SK-N-SH treated with all-trans-retinoic acid at 6 μM for 48 hours (cell line): ENCODE results near the gene POU6F2.

Experiments used
- ATAC-seq: fragments of 200-7000 bp; cut with Tn5 transposase; 3 replicates; pipeline ENCODE4 v1.9.1; 2020; ENCODE audit warnings: mild to moderate bottlenecking, moderate library complexity
- BACH2 ChIP-seq: fragments of 250-450 bp; sonication (Bioruptor Pico); IDR thresholded peaks from 2 replicates; pipeline ENCODE4 v1.9.0; 2021; ENCODE audit warnings: mild to moderate bottlenecking, borderline replicate concordance
- CSDC2 ChIP-seq: fragments of 250-450 bp; sonication (Bioruptor Pico); IDR thresholded peaks from 2 replicates; pipeline ENCODE4 v1.5.0; 2020; ENCODE audit warnings: mild to moderate bottlenecking, moderate library complexity
- ESRRG ChIP-seq: fragments of 250-450 bp; sonication (Bioruptor Pico); IDR thresholded peaks from 2 replicates; pipeline ENCODE4 v1.6.1; 2021; ENCODE audit warnings: mild to moderate bottlenecking
- GLIS3 ChIP-seq: fragments of 250-450 bp; sonication (Bioruptor Pico); IDR thresholded peaks from 2 replicates; pipeline ENCODE4 v1.5.0; 2020; ENCODE audit warnings: mild to moderate bottlenecking, moderate library complexity
- ISL1 ChIP-seq: fragments of 250-450 bp; sonication (Bioruptor Pico); IDR thresholded peaks from 2 replicates; pipeline ENCODE4 v2.1.2; 2022; ENCODE audit warnings: mild to moderate bottlenecking, moderate library complexity
- OSR1 ChIP-seq: fragments of 250-450 bp; sonication (Bioruptor Pico); IDR thresholded peaks from 2 replicates; pipeline ENCODE4 v1.8.0; 2022; ENCODE audit warnings: moderate library complexity, mild to moderate bottlenecking, inconsistent platforms
- RARB ChIP-seq: fragments of 250-450 bp; sonication (Bioruptor Pico); IDR thresholded peaks from 2 replicates; pipeline ENCODE4 v1.8.0; 2021; ENCODE audit warnings: mild to moderate bottlenecking, moderate library complexity
- TCF4 ChIP-seq: fragments of 250-450 bp; sonication (Bioruptor Pico); IDR thresholded peaks from 2 replicates; pipeline ENCODE4 v1.8.0; 2021; ENCODE audit warnings: mild to moderate bottlenecking, moderate library complexity, borderline replicate concordance
- TOX ChIP-seq: fragments of 250-450 bp; sonication (Bioruptor Pico); IDR thresholded peaks from 2 replicates; pipeline ENCODE4 v1.8.0; 2021; ENCODE audit warnings: mild to moderate bottlenecking, moderate library complexity, borderline replicate concordance
- ZC3H10 ChIP-seq: fragments of 250-450 bp; sonication (Bioruptor Pico); IDR thresholded peaks from 2 replicates; pipeline ENCODE4 v1.5.1; 2021; ENCODE audit warnings: mild to moderate bottlenecking, moderate library complexity
- ZFP3 ChIP-seq: fragments of 250-450 bp; sonication (Bioruptor Pico); IDR thresholded peaks from 2 replicates; pipeline ENCODE4 v1.5.0; 2020; ENCODE audit warnings: mild to moderate bottlenecking, moderate library complexity
- ZFP30 ChIP-seq: fragments of 450-650 bp; formaldehyde crosslinking; IDR thresholded peaks from 2 replicates; pipeline ENCODE4 v1.5.0; 2022; ENCODE audit warnings: mild to moderate bottlenecking, moderate library complexity
- ZNF565 ChIP-seq: fragments of 450-650 bp; formaldehyde crosslinking; conservative IDR thresholded peaks from 2 replicates; pipeline ENCODE4 v1.5.0; 2020; ENCODE audit warnings: low read depth, mild to moderate bottlenecking, moderate library complexity
- ZNF70 ChIP-seq: fragments of 450-650 bp; formaldehyde crosslinking; IDR thresholded peaks from 2 replicates; pipeline ENCODE4 v1.5.0; 2020; ENCODE audit warnings: mild to moderate bottlenecking, moderate library complexity
- ZNF8 ChIP-seq: fragments of 450-650 bp; formaldehyde crosslinking; IDR thresholded peaks from 2 replicates; pipeline ENCODE4 v1.5.0; 2020; ENCODE audit warnings: mild to moderate bottlenecking, moderate library complexity
- TF ChIP-seq, protein P1 (sequence below): fragments of 250-450 bp; sonication (Bioruptor Pico); IDR thresholded peaks from 2 replicates; pipeline ENCODE4 v1.5.1; 2021; ENCODE audit warnings: mild to moderate bottlenecking, moderate library complexity
- TF ChIP-seq, protein P2 (sequence below): fragments of 250-450 bp; sonication (Bioruptor Pico); IDR thresholded peaks from 2 replicates; pipeline ENCODE4 v1.5.1; 2020; ENCODE audit warnings: low read depth, mild to moderate bottlenecking, moderate library complexity
- TF ChIP-seq, protein P3 (sequence below): fragments of 250-450 bp; sonication (Bioruptor Pico); IDR thresholded peaks from 2 replicates; pipeline ENCODE4 v1.8.0; 2021; ENCODE audit warnings: low read depth, mild to moderate bottlenecking, moderate library complexity, borderline replicate concordance
- TF ChIP-seq, protein P4 (sequence below): fragments of 250-450 bp; sonication (Bioruptor Pico); IDR thresholded peaks from 2 replicates; pipeline ENCODE4 v1.5.0; 2020; ENCODE audit warnings: mild to moderate bottlenecking, moderate library complexity

The POU6F2 gene

DNA sequence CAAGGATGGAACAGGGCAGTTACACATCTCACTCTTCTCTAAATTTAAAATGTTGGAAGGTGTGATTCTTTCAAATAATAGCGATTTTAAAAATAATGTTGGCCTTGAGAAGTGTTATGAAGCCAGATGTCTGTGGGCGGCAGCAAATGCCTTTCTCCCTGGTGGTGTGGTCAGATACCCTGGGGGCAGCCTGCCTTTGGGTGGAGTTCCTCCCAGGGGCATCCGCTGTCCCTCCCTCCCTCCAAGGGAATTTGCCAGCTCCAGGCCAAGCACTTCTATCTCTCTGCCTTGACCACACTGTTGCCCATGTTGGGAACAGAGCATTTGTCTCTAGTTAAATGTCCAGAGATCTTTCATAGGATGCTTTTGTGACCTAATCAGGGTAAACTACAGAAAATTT, 121.4 kb downstream of the POU6F2 start:
- TF ChIP-seq ZNF8 (CRISPR knock-in tag) = no peak
- TF ChIP-seq CSDC2 (CRISPR knock-in tag) = no peak
- no peak for TF ChIP-seq TCF4 (CRISPR knock-in tag)
- TF ChIP-seq, protein P1, sequence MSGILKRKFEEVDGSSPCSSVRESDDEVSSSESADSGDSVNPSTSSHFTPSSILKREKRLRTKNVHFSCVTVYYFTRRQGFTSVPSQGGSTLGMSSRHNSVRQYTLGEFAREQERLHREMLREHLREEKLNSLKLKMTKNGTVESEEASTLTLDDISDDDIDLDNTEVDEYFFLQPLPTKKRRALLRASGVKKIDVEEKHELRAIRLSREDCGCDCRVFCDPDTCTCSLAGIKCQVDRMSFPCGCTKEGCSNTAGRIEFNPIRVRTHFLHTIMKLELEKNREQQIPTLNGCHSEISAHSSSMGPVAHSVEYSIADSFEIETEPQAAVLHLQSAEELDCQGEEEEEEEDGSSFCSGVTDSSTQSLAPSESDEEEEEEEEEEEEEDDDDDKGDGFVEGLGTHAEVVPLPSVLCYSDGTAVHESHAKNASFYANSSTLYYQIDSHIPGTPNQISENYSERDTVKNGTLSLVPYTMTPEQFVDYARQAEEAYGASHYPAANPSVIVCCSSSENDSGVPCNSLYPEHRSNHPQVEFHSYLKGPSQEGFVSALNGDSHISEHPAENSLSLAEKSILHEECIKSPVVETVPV (CRISPR knock-in tag) = no peak
- TF ChIP-seq, protein P2, sequence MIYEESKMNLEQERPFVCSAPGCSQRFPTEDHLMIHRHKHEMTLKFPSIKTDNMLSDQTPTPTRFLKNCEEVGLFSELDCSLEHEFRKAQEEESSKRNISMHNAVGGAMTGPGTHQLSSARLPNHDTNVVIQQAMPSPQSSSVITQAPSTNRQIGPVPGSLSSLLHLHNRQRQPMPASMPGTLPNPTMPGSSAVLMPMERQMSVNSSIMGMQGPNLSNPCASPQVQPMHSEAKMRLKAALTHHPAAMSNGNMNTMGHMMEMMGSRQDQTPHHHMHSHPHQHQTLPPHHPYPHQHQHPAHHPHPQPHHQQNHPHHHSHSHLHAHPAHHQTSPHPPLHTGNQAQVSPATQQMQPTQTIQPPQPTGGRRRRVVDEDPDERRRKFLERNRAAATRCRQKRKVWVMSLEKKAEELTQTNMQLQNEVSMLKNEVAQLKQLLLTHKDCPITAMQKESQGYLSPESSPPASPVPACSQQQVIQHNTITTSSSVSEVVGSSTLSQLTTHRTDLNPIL (CRISPR knock-in tag) = no peak
- TF ChIP-seq TOX (CRISPR knock-in tag) = no peak
- TF ChIP-seq ZFP30 (CRISPR knock-in tag) = no peak
- TF ChIP-seq, all 23 proteins: peak for 0
- ATAC-seq = no peak

DNA sequence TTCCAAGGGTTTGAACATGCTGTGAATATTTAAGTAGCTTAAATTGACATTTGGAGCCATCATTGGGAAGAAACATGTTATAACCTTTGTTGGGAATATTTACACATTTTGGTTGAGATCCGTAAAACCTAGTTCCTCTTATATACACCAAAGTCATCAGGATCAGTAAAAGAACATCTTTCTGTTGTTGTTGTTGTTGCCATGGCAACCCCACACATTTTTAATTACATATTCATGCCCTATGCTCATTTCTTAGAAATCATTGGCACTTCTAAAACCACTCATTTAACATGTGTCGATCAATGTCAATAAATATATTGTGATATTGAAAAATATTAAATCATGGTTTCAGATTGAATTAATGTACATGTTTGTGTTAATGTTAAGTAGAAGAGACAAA, 122.6 kb downstream of the POU6F2 start:
- ATAC-seq = no peak
- TF ChIP-seq ZC3H10 (CRISPR knock-in tag) (no peak), TOX (CRISPR knock-in tag) (no peak), ISL1 (CRISPR knock-in tag) (no peak)
- TF ChIP-seq, protein P3, sequence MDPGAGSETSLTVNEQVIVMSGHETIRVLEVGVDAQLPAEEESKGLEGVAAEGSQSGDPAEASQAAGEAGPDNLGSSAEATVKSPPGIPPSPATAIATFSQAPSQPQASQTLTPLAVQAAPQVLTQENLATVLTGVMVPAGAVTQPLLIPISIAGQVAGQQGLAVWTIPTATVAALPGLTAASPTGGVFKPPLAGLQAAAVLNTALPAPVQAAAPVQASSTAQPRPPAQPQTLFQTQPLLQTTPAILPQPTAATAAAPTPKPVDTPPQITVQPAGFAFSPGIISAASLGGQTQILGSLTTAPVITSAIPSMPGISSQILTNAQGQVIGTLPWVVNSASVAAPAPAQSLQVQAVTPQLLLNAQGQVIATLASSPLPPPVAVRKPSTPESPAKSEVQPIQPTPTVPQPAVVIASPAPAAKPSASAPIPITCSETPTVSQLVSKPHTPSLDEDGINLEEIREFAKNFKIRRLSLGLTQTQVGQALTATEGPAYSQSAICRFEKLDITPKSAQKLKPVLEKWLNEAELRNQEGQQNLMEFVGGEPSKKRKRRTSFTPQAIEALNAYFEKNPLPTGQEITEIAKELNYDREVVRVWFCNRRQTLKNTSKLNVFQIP (CRISPR knock-in tag) = no peak

DNA sequence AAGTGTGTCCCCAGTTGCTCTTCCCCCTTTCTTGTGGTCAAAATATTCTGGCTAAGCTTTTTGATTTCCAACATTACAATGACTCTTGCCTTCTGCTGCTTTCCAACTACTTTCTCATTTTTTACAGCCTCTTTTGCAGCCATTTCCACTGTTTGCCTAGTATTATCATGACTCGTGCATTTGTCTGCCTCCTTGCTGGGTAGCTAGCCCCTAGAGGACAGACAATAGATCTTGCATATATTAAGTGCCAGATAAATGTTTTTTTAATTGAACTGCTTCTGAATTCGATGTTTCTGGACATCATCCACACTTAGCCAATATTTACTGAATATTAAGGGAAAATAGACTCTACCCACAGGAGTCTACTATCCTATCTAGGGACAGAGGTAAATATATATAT, 124.5 kb downstream of the POU6F2 start:
- no peak for ATAC-seq
- TF ChIP-seq TCF4 (CRISPR knock-in tag) = no peak

DNA sequence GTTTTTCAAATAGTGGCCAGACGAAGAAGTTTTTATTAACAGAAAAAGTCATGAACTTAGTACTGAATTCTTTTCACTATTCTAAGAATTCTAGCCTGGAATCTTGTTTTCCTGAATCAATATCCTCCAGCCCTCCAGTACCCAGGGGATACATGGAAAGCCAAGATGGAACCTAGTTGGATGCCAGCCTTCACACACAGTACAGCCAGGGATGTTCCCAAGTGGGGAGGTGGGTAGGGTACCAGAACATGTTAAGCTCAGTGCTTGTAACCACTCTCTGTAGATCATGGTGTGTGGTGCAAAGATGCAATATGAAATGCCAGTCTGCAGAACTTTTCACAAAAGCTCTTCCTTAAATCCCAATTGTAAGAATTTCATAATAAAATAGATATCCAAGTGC, 128.0 kb downstream of the POU6F2 start:
- no peak for ATAC-seq

DNA sequence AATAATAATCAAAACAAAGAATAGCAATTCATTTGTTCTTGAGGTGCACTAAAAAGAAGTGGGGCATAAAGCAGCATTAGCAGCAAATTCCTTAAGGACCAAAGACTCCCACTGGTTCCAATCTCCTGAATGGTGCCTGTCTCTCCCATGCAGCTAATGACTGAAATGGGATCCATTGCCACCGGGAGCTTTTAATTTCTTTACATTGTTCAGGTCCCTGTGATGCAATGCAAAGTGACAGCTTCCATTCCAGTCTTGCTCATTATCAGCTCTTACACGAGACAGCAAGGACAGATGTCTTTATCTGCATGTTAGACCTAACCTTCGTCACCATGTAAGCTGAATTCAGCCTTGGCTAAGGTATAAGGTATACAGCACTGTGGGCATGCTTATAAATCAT, 148.1 kb downstream of the POU6F2 start:
- ATAC-seq = no peak
- TF ChIP-seq, protein P3 (CRISPR knock-in tag) = no peak
- TF ChIP-seq OSR1 (CRISPR knock-in tag) (no peak), ZFP3 (no peak), ZFP30 (CRISPR knock-in tag) (no peak), BACH2 (CRISPR knock-in tag) (no peak), CSDC2 (CRISPR knock-in tag) (no peak), ZNF70 (CRISPR knock-in tag) (no peak), RARB (CRISPR knock-in tag) (no peak), ESRRG (CRISPR knock-in tag) (no peak), TOX (CRISPR knock-in tag) (no peak), ZNF8 (CRISPR knock-in tag) (no peak), TCF4 (CRISPR knock-in tag) (no peak)
- TF ChIP-seq, protein P2 (CRISPR knock-in tag) = no peak

More for the DNA sequence above, 128.0 kb downstream of the POU6F2 start:
- no peak for TF ChIP-seq ZFP30 (CRISPR knock-in tag)
- no peak for TF ChIP-seq ZFP3
- TF ChIP-seq, protein P4, sequence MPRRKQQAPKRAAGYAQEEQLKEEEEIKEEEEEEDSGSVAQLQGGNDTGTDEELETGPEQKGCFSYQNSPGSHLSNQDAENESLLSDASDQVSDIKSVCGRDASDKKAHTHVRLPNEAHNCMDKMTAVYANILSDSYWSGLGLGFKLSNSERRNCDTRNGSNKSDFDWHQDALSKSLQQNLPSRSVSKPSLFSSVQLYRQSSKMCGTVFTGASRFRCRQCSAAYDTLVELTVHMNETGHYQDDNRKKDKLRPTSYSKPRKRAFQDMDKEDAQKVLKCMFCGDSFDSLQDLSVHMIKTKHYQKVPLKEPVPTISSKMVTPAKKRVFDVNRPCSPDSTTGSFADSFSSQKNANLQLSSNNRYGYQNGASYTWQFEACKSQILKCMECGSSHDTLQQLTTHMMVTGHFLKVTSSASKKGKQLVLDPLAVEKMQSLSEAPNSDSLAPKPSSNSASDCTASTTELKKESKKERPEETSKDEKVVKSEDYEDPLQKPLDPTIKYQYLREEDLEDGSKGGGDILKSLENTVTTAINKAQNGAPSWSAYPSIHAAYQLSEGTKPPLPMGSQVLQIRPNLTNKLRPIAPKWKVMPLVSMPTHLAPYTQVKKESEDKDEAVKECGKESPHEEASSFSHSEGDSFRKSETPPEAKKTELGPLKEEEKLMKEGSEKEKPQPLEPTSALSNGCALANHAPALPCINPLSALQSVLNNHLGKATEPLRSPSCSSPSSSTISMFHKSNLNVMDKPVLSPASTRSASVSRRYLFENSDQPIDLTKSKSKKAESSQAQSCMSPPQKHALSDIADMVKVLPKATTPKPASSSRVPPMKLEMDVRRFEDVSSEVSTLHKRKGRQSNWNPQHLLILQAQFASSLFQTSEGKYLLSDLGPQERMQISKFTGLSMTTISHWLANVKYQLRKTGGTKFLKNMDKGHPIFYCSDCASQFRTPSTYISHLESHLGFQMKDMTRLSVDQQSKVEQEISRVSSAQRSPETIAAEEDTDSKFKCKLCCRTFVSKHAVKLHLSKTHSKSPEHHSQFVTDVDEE (CRISPR knock-in tag) = no peak
- TF ChIP-seq ZNF8 (CRISPR knock-in tag) = no peak
- TF ChIP-seq TCF4 (CRISPR knock-in tag) = no peak
- no peak for TF ChIP-seq GLIS3 (CRISPR knock-in tag)
- no peak for TF ChIP-seq ZNF70 (CRISPR knock-in tag)
- no peak for TF ChIP-seq ZNF565 (CRISPR knock-in tag)
- TF ChIP-seq RARB (CRISPR knock-in tag) = no peak
- no peak for TF ChIP-seq TOX (CRISPR knock-in tag)
- TF ChIP-seq, protein P2 (CRISPR knock-in tag) = no peak
